PC-3 (cell line): ENCODE results near the gene KRTAP5-3. TPM values are rescaled to one million over a fixed set of nuclear protein-coding genes. Genes with fewer than 3 reads are reported as not detected.

ENCODE experiments used
- ATAC-seq: fragments of 200-7000 bp; cut with Tn5 transposase; 2 replicates; pipeline ENCODE4 v1.9.1; 2020; ENCODE audit warnings: mild to moderate bottlenecking, moderate library complexity
- BruUV-seq: library from RNA; stranded (reverse); fragments of 400-500 nt; replicated peaks from 2 replicates; lab custom pipeline; 2021; lab: Mats Ljungman, UMichigan
- CTCF ChIA-PET: fragments of 300-600 bp; sonication (Branson Sonifier 250); formaldehyde crosslinking; loops from one replicate; lab custom pipeline; 2022; ENCODE audit warnings: antibody characterized with exemption; lab: Charles Lee
- POLR2A ChIA-PET: fragments of 300-600 bp; sonication (Branson Sonifier 250); formaldehyde crosslinking; loops from one replicate; lab custom pipeline; 2022; ENCODE audit warnings: antibody characterized with exemption; ENCODE audit not compliant: unreplicated experiment; lab: Charles Lee
- DNase-seq: peaks from one replicate; pipeline ENCODE4 v3.0.0-alpha.2; 2015
- H2AFZ ChIP-seq: fragments of 300-600 bp; sonication (generic); 2 replicates; pipeline ENCODE4 v1.6.0; 2016; ENCODE audit warnings: antibody characterized with exemption, low read length
- H3F3A ChIP-seq: fragments of 300-600 bp; sonication (generic); one replicate; pipeline ENCODE4 v1.6.0; 2017; ENCODE audit warnings: antibody characterized with exemption, low read length, control low read depth, mild to moderate bottlenecking; ENCODE audit not compliant: unreplicated experiment
- H3K27ac ChIP-seq: fragments of 300-600 bp; sonication (generic); 2 replicates; pipeline ENCODE4 v1.5.1; 2016; ENCODE audit warnings: mild to moderate bottlenecking, low read length
- H3K27me3 ChIP-seq: fragments of 300-600 bp; sonication (generic); 2 replicates; pipeline ENCODE4 v1.6.1; 2016; ENCODE audit warnings: low read length, mixed read lengths
- H3K36me3 ChIP-seq: fragments of 300-600 bp; sonication (generic); 2 replicates; pipeline ENCODE4 v1.6.1; 2016; ENCODE audit warnings: low read depth, mixed run types, low read length, mixed read lengths
- H3K4me1 ChIP-seq: fragments of 300-600 bp; sonication (generic); 2 replicates; pipeline ENCODE4 v1.5.1; 2016; ENCODE audit warnings: low read length; ENCODE audit not compliant: insufficient read depth
- H3K4me2 ChIP-seq: fragments of 300-600 bp; sonication (generic); 2 replicates; pipeline ENCODE4 v1.6.0; 2016; ENCODE audit warnings: low read length
- H3K4me3 ChIP-seq: fragments of 300-600 bp; sonication (generic); 2 replicates; pipeline ENCODE4 v1.5.1; 2016; ENCODE audit warnings: mild to moderate bottlenecking, low read length, mixed read lengths
- H3K79me2 ChIP-seq: fragments of 300-600 bp; sonication (generic); 2 replicates; pipeline ENCODE4 v1.6.1; 2017; ENCODE audit warnings: low read length, mixed read lengths
- H3K9ac ChIP-seq: fragments of 300-600 bp; sonication (generic); 2 replicates; pipeline ENCODE4 v1.6.0; 2016; ENCODE audit warnings: mild to moderate bottlenecking, low read length
- H3K9me2 ChIP-seq: fragments of 300-600 bp; sonication (generic); replicated peaks from 2 replicates; pipeline ENCODE4 v1.6.1; 2016; ENCODE audit warnings: mixed run types, low read length, mixed read lengths
- H3K9me3 ChIP-seq: fragments of 300-600 bp; sonication (generic); 2 replicates; pipeline ENCODE4 v1.6.1; 2016; ENCODE audit warnings: low read length, mixed read lengths
- H4K20me1 ChIP-seq: fragments of 300-600 bp; sonication (generic); 2 replicates; pipeline ENCODE4 v1.6.1; 2016; ENCODE audit warnings: low read length, mixed read lengths
- EZH2 ChIP-seq: fragments of 300-600 bp; sonication (generic); IDR thresholded peaks from one replicate; pipeline ENCODE4 v1.6.1; 2017; ENCODE audit warnings: antibody characterized with exemption, mild to moderate bottlenecking, low read length; ENCODE audit not compliant: unreplicated experiment
- EZH2phosphoT487 ChIP-seq: fragments of 300-600 bp; sonication (generic); IDR thresholded peaks from 2 replicates; pipeline ENCODE4 v1.6.1; 2018; ENCODE audit warnings: mild to moderate bottlenecking, antibody characterized with exemption, low read length, borderline replicate concordance
- intact Hi-C: fragments of 100-400 bp; cut with micrococcal nuclease; formaldehyde crosslinking; loops from 2 replicates; pipeline ENCODE4 v1.9.0; 2023
- total RNA-seq: library from RNA; depleted of rRNA; stranded (reverse); fragments of >200 nt; gene quantifications from 2 replicates; pipeline ENCODE4 v1.2.3, GENCODE V29; 2014
- TF ChIP-seq, protein P1 (sequence below): fragments of 300-600 bp; sonication (generic); conservative IDR thresholded peaks from 2 replicates; pipeline ENCODE4 v1.5.1; 2017; ENCODE audit warnings: antibody characterized with exemption, low read depth, mild to moderate bottlenecking, low read length

The KRTAP5-3 gene
- total RNA-seq, 1 experiment from 2014 or later = not detected

DNA sequence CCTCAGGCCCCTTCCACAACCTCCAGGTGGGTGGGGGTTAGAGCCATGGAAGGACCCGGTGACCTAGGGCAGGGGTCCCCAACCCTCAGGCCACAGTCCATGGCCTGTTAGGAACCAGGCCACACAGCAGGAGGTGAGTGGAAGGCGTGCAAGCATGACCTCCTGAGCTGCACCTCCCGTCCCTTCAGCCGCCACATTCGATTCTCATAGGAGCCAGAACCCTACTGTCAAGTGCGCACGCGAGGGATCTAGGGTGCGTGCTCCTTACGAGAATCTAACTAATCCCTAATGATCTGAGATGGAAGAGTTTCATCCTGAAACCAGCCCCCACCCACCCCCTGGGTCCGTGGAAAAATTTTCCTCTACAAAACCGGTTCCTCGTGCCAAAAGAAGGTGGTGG, 17.3 kb upstream of the KRTAP5-3 start:
- H3K4me2 ChIP-seq = no peak overlapping the region
- no TSS peak for BruUV-seq
- H4K20me1 ChIP-seq = no peaks in the 10 kb centered on the region
- peaks cover 17% of the 10 kb centered on the region; the same call in 1 of the 2 replicates for H3K27me3 ChIP-seq
- ATAC-seq (no peak), DNase-seq (no peak)
- H3K9ac ChIP-seq = no peak overlapping the region
- H3K36me3 ChIP-seq = no peaks in the 10 kb centered on the region
- intact Hi-C loops = no loop called here
- H3K4me1 ChIP-seq = no peaks in the 10 kb centered on the region
- ChIA-PET CTCF (no interaction called here), POLR2A (no interaction called here)
- TF ChIP-seq EZH2 = no peak
- TF ChIP-seq EZH2phosphoT487 = no peak
- TF ChIP-seq, protein P1, sequence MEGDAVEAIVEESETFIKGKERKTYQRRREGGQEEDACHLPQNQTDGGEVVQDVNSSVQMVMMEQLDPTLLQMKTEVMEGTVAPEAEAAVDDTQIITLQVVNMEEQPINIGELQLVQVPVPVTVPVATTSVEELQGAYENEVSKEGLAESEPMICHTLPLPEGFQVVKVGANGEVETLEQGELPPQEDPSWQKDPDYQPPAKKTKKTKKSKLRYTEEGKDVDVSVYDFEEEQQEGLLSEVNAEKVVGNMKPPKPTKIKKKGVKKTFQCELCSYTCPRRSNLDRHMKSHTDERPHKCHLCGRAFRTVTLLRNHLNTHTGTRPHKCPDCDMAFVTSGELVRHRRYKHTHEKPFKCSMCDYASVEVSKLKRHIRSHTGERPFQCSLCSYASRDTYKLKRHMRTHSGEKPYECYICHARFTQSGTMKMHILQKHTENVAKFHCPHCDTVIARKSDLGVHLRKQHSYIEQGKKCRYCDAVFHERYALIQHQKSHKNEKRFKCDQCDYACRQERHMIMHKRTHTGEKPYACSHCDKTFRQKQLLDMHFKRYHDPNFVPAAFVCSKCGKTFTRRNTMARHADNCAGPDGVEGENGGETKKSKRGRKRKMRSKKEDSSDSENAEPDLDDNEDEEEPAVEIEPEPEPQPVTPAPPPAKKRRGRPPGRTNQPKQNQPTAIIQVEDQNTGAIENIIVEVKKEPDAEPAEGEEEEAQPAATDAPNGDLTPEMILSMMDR = no peak
- no peak overlapping the region for H2AFZ ChIP-seq
- H3K9me2 ChIP-seq = no peaks in the 10 kb centered on the region
- no peak overlapping the region for H3K27ac ChIP-seq
- no peaks in the 10 kb centered on the region for H3K9me3 ChIP-seq
- H3K79me2 ChIP-seq = no peaks in the 10 kb centered on the region
- H3F3A ChIP-seq = no peaks in the 10 kb centered on the region
- H3K4me3 ChIP-seq = no peak overlapping the region

DNA sequence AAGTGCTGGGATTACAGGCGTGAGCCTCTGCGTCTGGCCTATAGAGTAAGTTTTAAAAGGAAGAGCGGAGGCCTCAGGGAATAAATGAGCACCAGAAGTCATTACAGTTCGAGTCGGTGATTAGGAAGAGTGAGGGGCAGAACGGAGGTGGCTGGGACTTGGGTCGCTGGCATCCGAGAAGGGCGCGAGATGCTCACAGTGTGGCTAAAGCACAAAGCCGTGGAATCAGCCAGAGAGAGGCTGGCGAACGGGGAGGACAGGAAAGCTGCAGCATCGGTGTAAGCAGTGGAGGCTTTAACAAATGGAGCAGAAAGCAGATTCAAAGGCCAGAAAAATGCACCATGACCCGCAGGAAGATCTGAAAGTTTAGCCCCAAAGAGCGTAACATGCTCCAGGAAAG, 16.4 kb upstream of the KRTAP5-3 start:
- Histone ChIP-seq H3K4me1 (no peaks in the 10 kb centered on the region), H3K27me3 (peaks cover 17% of the 10 kb centered on the region; the same call in 1 of the 2 replicates), H3K9ac (no peak overlapping the region), H2AFZ (no peak overlapping the region), H3K9me2 (no peaks in the 10 kb centered on the region), H3K9me3 (no peaks in the 10 kb centered on the region), H3K4me2 (no peak overlapping the region), H3K27ac (no peak overlapping the region), H3K79me2 (no peaks in the 10 kb centered on the region), H3K36me3 (no peaks in the 10 kb centered on the region), H3F3A (no peaks in the 10 kb centered on the region), H4K20me1 (no peaks in the 10 kb centered on the region), H3K4me3 (no peak overlapping the region)
- DNase-seq = no peak
- TF ChIP-seq EZH2 = no peak
- no peak for TF ChIP-seq EZH2phosphoT487
- TF ChIP-seq, protein P1 = no peak
- ChIA-PET CTCF (no interaction called here), POLR2A (no interaction called here)
- no TSS peak for BruUV-seq
- intact Hi-C loops = no loop called here
- ATAC-seq = no peak

DNA sequence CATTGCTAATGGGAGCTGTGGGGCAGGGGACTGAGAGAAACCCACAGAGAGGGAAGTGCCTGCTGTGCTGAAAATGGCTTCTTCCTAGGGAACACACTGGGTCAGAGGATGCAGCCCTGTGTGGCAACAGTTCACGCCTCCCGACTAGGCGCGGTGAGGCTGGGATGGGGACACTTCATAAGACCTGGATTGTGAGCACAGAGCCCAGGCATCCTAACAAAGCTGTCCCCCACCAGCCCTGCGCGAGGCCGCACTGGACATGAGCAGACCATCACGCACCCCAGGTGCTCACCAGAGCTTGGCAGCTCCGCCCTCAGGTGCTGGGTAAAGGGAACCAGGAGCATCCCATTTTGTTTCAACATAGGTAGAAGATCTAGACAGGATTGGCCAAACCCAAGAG, 15.5 kb upstream of the KRTAP5-3 start:
- ChIA-PET POLR2A (no interaction called here), CTCF (no interaction called here)
- ATAC-seq (no peak), DNase-seq (no peak)
- BruUV-seq = no TSS peak
- Histone ChIP-seq H3K27me3 (peaks cover 17% of the 10 kb centered on the region; the same call in 1 of the 2 replicates), H3K36me3 (no peaks in the 10 kb centered on the region), H4K20me1 (no peaks in the 10 kb centered on the region), H2AFZ (no peak overlapping the region), H3K4me2 (no peak overlapping the region), H3K9me3 (no peaks in the 10 kb centered on the region), H3K9ac (no peak overlapping the region), H3K4me3 (no peak overlapping the region), H3K9me2 (no peaks in the 10 kb centered on the region), H3F3A (no peaks in the 10 kb centered on the region), H3K4me1 (no peaks in the 10 kb centered on the region), H3K27ac (no peak overlapping the region), H3K79me2 (no peaks in the 10 kb centered on the region)
- intact Hi-C loops = no loop called here
- TF ChIP-seq EZH2 = no peak
- TF ChIP-seq EZH2phosphoT487 = no peak
- TF ChIP-seq, protein P1 = no peak
